OCI-LY1 (cell line): ENCODE data around the gene CD46.

Experiments
- CTCF ChIP-seq: fragments of 200-600 bp; sonication (generic), shearing (Covaris generic); IDR thresholded peaks from 2 replicates; pipeline ENCODE4 v1.5.1; 2017; ENCODE audit warnings: mild to moderate bottlenecking, antibody characterized with exemption, low read length, moderate library complexity, mixed read lengths
- EZH2 ChIP-seq: fragments of 200-600 bp; sonication (generic), shearing (Covaris generic); IDR thresholded peaks from 2 replicates; pipeline ENCODE4 v1.8.0; 2017; ENCODE audit warnings: borderline replicate concordance, mixed run types, mild to moderate bottlenecking, antibody characterized with exemption, low read length, moderate library complexity, mixed read lengths

DNA sequence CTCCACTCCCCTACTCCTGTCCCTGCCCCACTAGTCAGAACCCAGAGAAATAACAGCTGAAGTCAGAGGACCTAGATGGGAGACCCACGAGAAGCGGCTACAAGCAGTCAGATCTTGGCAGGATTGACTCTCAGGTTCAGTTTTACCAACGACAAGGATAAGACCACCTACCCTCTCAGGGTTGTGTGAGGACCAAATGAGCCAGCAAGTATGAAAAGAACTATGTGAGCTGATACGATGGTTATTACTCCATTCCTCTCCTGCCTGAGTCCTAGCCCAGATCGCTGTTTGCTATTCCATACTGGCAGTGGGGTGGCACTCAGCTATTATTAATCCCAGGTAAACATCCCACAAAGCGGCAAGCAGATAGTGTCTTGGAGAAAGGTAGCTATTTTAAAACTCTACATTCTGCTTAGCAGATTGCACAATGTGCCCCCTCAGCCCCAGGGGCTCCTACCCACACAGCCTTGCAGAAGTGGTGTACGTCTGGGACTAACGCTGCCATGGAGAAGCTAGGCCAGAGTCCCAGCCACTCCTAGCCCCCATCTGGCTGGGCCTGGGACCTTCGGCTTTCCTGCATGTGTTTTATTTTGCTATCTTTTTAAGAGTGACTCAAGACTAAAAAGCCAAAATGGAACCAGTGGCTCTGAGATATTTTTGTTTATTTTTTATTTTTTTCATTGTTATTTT, 58.9 kb downstream of the CD46 start:
- no peak for TF ChIP-seq CTCF
- no peak for TF ChIP-seq EZH2
